CD4-positive, alpha-beta memory T cell (primary cell): ENCODE measurements around the gene SAFB. TPM values are rescaled to one million over a fixed set of nuclear protein-coding genes. Genes with fewer than 3 reads are reported as not detected.

Experiments used
- CTCF ChIA-PET: fragments of 350-600 bp; sonication (Branson Sonifier 250); formaldehyde crosslinking; loops from one replicate; lab custom pipeline; 2021; ENCODE audit warnings: inconsistent platforms; ENCODE audit not compliant: partially characterized antibody; lab: Charles Lee
- POLR2A ChIA-PET: fragments of 350-600 bp; sonication (Branson Sonifier 250); formaldehyde crosslinking; loops from one replicate; lab custom pipeline; 2021; ENCODE audit not compliant: partially characterized antibody; lab: Charles Lee
- DNase-seq, 5 donors: peaks; one replicate each; pipeline versions ENCODE4 v3.0.0 to v3.0.0-alpha.2; 2020 to 2022; ENCODE audit warnings: mixed read lengths in 1 of 5
- H3K27ac ChIP-seq: one replicate; pipeline ENCODE4 v1.7.0; 2013; ENCODE audit warnings: low read depth, low read length
- H3K27me3 ChIP-seq: 2 replicates; pipeline ENCODE4 v1.7.0; 2013; ENCODE audit warnings: mild to moderate bottlenecking, low read length, moderate library complexity; ENCODE audit not compliant: insufficient read depth
- H3K36me3 ChIP-seq: 2 replicates; pipeline ENCODE4 v1.7.0; 2013; ENCODE audit warnings: mild to moderate bottlenecking, low read length, moderate library complexity; ENCODE audit not compliant: insufficient read depth
- H3K4me1 ChIP-seq: 2 replicates; pipeline ENCODE4 v1.7.0; 2013; ENCODE audit warnings: mild to moderate bottlenecking, low read length, moderate library complexity; ENCODE audit not compliant: insufficient read depth
- H3K4me3 ChIP-seq, 2 donors: one replicate each; pipeline ENCODE4 v1.7.0; 2013; ENCODE audit warnings: low read length in 2 of 2, mild to moderate bottlenecking in 1 of 2
- H3K9me3 ChIP-seq, 2 donors: one replicate each; pipeline ENCODE4 v1.7.0; 2013; ENCODE audit warnings: low read length in 2 of 2, control low read depth in 1 of 2; ENCODE audit not compliant: control insufficient read depth in 1 of 2
- H3K27ac Mint-ChIP-seq, 7 donors: one replicate each; pipeline ENCODE4 v1.8.0; 2020 to 2021; ENCODE audit warnings: mixed read lengths in 7 of 7, mild to moderate bottlenecking in 6 of 7, inconsistent platforms in 3 of 7, moderate library complexity in 3 of 7
- H3K27me3 Mint-ChIP-seq, 2 donors: one replicate each; pipeline ENCODE4 v1.8.0; 2020 to 2021; ENCODE audit warnings: mixed read lengths in 2 of 2
- H3K36me3 Mint-ChIP-seq, 2 donors: one replicate each; pipeline ENCODE4 v1.8.0; 2020 to 2021; ENCODE audit warnings: mixed read lengths in 2 of 2, inconsistent platforms in 1 of 2, mild to moderate bottlenecking in 1 of 2
- H3K4me1 Mint-ChIP-seq, 4 donors: one replicate each; pipeline ENCODE4 v1.8.0; 2020 to 2021; ENCODE audit warnings: mixed read lengths in 4 of 4, mild to moderate bottlenecking in 1 of 4
- H3K4me3 Mint-ChIP-seq, 8 donors: one replicate each; pipeline ENCODE4 v1.8.0; 2020 to 2021; ENCODE audit warnings: mixed read lengths in 8 of 8, mild to moderate bottlenecking in 7 of 8, moderate library complexity in 6 of 8, inconsistent platforms in 3 of 8
- H3K9me3 Mint-ChIP-seq, 8 donors: one replicate each; pipeline ENCODE4 v1.8.0; 2020 to 2021; ENCODE audit warnings: mixed read lengths in 8 of 8, mild to moderate bottlenecking in 5 of 8, inconsistent platforms in 3 of 8, moderate library complexity in 1 of 8
- intact Hi-C: fragments of 100-400 bp; cut with micrococcal nuclease; formaldehyde crosslinking; loops from one replicate; pipeline ENCODE4 v1.15.1; 2023
- polyA plus RNA-seq, 2 donors: library from polyadenylated mRNA; unstranded; fragments of 300-500 nt; fragmentation: Illumina TruSeq; gene quantifications; one replicate each; pipeline ENCODE4 v1.2.3, GENCODE V29; 2021
- total RNA-seq, 2 experiments: library from RNA; stranded (reverse); gene quantifications; one replicate each; pipeline ENCODE4 v1.2.3, GENCODE V29; 2021

The SAFB gene
- total RNA-seq (100 to 1,000 TPM; 202 to 211 TPM), polyA plus RNA-seq (100 to 1,000 TPM in 1 of 2 donors, 10 to 100 TPM in 1; 14.6 to 117 TPM)

GRCh38 chr19:5622465-5623396, at the start of gene SAFB, which contains the start of gene SAFB2:
SAFB (plus strand) TSS chr19:5623083; CDS start chr19:5623206, 123 bp downstream.
SAFB2 (minus strand) TSS chr19:5622776; CDS start chr19:5622715, 61 bp downstream.
- Mint-ChIP-seq H3K27ac (peak within 1 kb of the TSS; percentile 97 to 100 (median 100)), H3K27me3 (no peaks in the 10 kb centered on the region), H3K36me3 (peaks cover 40 to 83% of the 10 kb centered on the region in 2 donors), H3K4me1 (peaks cover 43 to 88% (median 69%) of the 10 kb centered on the region in 4 donors), H3K4me3 (peak within 1 kb of the TSS; percentile 99 to 100 (median 100)), H3K9me3 (peaks cover 0 to 5% (median 0%) of the 10 kb centered on the region in 8 donors)
- no peaks in the 10 kb centered on the region for H3K9me3 ChIP-seq
- ChIA-PET POLR2A (interaction anchor here (0.7 to 5.4 kb wide), 22 partner anchors 8 to 987 kb away, joined by 3 to 74 read pairs (median 4); partner anchors contain the start of genes ALKBH7, CATSPERD, DUS3L and KDM4B), CTCF (interaction anchor here (1.0 to 3.8 kb wide), 3 partner anchors 64 to 67 kb away, joined by 4 to 18 read pairs (median 7); partner anchors contain the start of gene RPL36)
- peak within 1 kb of the TSS; percentile 80 to 82 for H3K4me3 ChIP-seq
- peaks cover 73% of the 10 kb centered on the region for H3K4me1 ChIP-seq
- intact Hi-C loops: loop anchor here (1.0 kb wide), 3 partner anchors 58 to 98 kb away; partner anchors contain the start of genes CATSPERD, LONP1, MICOS13 and RPL36
- peak within 1 kb of the TSS; percentile 97 for H3K27ac ChIP-seq
- DNase-seq: peak; percentile 99 to 100 (median 100)
- peaks cover 51% of the 10 kb centered on the region for H3K36me3 ChIP-seq
- no peaks in the 10 kb centered on the region for H3K27me3 ChIP-seq

DNA sequence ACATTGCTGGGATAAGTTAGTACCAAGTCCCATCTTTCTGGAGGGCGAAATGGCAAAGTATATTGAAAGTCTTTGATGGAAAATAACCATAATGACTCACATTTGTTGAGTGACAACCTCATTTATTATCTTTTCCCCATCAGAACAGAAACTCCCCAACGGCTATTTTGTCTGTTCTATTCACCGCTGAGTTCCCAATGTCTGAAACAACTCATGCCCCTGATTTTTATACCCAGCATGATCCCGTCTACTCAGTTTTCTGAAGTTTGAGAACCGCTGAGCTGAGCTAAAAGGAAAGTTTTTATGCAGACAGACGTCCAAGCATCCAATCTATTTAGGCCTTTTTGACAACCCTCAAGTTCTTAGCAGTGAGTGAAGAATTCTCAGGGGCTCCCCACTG, 47.3 kb upstream of the SAFB start:
- Mint-ChIP-seq H3K27ac (peak overlapping the region in 2 of 7 donors; percentile 24 to 41), H3K9me3 (peaks cover 0 to 3% (median 0%) of the 10 kb centered on the region in 8 donors), H3K27me3 (no peaks in the 10 kb centered on the region), H3K36me3 (peaks cover 0 to 3% of the 10 kb centered on the region in 2 donors), H3K4me1 (peaks cover 4 to 10% (median 8%) of the 10 kb centered on the region in 4 donors), H3K4me3 (no peak overlapping the region)
- Histone ChIP-seq H3K9me3 (no peaks in the 10 kb centered on the region), H3K4me1 (peaks cover 5% of the 10 kb centered on the region), H3K4me3 (no peak overlapping the region), H3K27ac (no peak overlapping the region), H3K27me3 (no peaks in the 10 kb centered on the region), H3K36me3 (no peaks in the 10 kb centered on the region)
- intact Hi-C loops: loop anchor here (5.0 kb wide), 1 partner anchor 528 kb away; no protein-coding TSS in a partner anchor
- no peak for DNase-seq
- CTCF ChIA-PET: no interaction called here
- POLR2A ChIA-PET: no interaction called here

DNA sequence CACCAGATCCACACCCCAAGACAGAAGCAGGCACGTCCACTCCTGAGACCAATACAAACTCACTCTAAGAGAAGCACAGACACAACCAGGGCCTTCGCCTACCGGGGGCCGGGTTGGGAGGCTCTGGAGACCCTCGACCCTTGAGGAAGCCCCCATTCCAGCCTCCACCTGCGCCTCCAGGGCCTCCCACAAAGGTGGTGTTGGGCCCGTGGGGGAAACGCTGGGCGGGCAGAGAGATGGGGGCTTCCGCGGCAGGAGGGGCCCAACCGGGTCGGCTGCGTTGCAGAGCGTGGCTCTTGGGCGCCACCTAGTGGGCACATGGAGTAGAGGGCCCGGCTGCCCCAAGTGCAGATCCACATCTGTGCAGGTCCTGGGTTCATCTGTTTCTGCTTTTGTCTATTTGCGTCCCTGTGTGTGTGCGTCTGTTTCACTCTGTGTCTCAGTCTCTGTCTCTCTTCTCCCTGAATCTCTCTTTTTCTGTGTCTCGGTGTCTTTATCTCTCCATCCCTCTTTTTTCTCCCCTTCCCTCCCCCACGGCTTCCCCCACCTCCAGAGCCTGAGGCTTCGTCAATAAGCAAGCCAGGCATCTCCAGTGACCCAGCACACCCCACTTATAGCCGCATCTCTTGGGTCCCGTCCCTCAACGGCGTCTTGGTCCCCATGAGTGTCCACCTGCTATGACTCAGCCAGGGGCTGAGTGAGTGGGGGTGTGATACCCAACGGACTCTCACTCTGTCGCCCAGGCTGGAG, 44.6 kb upstream of the SAFB start:
- peak overlapping the region in 2 of 8 donors; percentile 49 to 61 for H3K4me3 Mint-ChIP-seq
- ChIA-PET CTCF (interaction anchor here (1.0 to 2.3 kb wide), 2 partner anchors 15 to 21 kb away, joined by 4 to 7 read pairs; no protein-coding TSS in a partner anchor), POLR2A (no interaction called here)
- DNase-seq: peak; percentile 50 to 63 (median 56)
- H3K36me3 Mint-ChIP-seq: peaks cover 0 to 2% of the 10 kb centered on the region in 2 donors
- Histone ChIP-seq H3K4me1 (peaks cover 5% of the 10 kb centered on the region), H3K9me3 (no peaks in the 10 kb centered on the region), H3K27ac (no peak overlapping the region), H3K27me3 (no peaks in the 10 kb centered on the region), H3K36me3 (no peaks in the 10 kb centered on the region), H3K4me3 (no peak overlapping the region)
- no peaks in the 10 kb centered on the region for H3K27me3 Mint-ChIP-seq
- H3K4me1 Mint-ChIP-seq: peaks cover 4 to 10% (median 8%) of the 10 kb centered on the region in 4 donors
- intact Hi-C loops: loop anchor here (5.0 kb wide), 1 partner anchor 531 kb away; no protein-coding TSS in a partner anchor
- H3K9me3 Mint-ChIP-seq: peaks cover 0 to 3% (median 0%) of the 10 kb centered on the region in 8 donors
- peak overlapping the region in 4 of 7 donors; percentile 22 to 86 (median 50) for H3K27ac Mint-ChIP-seq

- Mint-ChIP-seq H3K27me3 (no peaks in the 10 kb centered on the region), H3K4me1 (peaks cover 4 to 10% (median 8%) of the 10 kb centered on the region in 4 donors), H3K27ac (no peak overlapping the region), H3K36me3 (peaks cover 5 to 6% of the 10 kb centered on the region in 2 donors), H3K4me3 (peak overlapping the region in 1 of 8 donors; percentile 6), H3K9me3 (peaks cover 0 to 3% (median 0%) of the 10 kb centered on the region in 8 donors)
- Histone ChIP-seq H3K9me3 (no peaks in the 10 kb centered on the region), H3K27me3 (no peaks in the 10 kb centered on the region), H3K27ac (no peak overlapping the region), H3K36me3 (no peaks in the 10 kb centered on the region), H3K4me3 (no peak overlapping the region), H3K4me1 (peaks cover 5% of the 10 kb centered on the region)
- intact Hi-C loops: loop anchor here (5.0 kb wide), 1 partner anchor 532 kb away; no protein-coding TSS in a partner anchor
- ChIA-PET POLR2A (no interaction called here), CTCF (interaction anchor here (0.8 to 2.3 kb wide), 4 partner anchors 10 to 20 kb away, joined by 3 to 7 read pairs (median 4); no protein-coding TSS in a partner anchor)
- no peak for DNase-seq
Observed at GRCh38 chr19:5579286-5579685, 43.6 kb upstream of the SAFB start.

GRCh38 chr19:5579697-5580096, 43.2 kb upstream of the SAFB start:
- H3K9me3 ChIP-seq: no peaks in the 10 kb centered on the region
- peak overlapping the region in 2 of 7 donors; percentile 3 to 72 for H3K27ac Mint-ChIP-seq
- H3K27me3 Mint-ChIP-seq: no peaks in the 10 kb centered on the region
- H3K4me3 Mint-ChIP-seq: no peak overlapping the region
- no peak overlapping the region for H3K27ac ChIP-seq
- CTCF ChIA-PET: interaction anchor here (0.8 to 2.3 kb wide), 3 partner anchors 10 to 14 kb away, joined by 3 to 7 read pairs (median 3); no protein-coding TSS in a partner anchor
- peaks cover 4 to 10% (median 8%) of the 10 kb centered on the region in 4 donors for H3K4me1 Mint-ChIP-seq
- no peaks in the 10 kb centered on the region for H3K36me3 ChIP-seq
- H3K4me3 ChIP-seq: no peak overlapping the region
- intact Hi-C loops: loop anchor here (5.0 kb wide), 1 partner anchor 532 kb away; no protein-coding TSS in a partner anchor
- peaks cover 6 to 9% of the 10 kb centered on the region in 2 donors for H3K36me3 Mint-ChIP-seq
- DNase-seq: no peak
- peaks cover 5% of the 10 kb centered on the region for H3K4me1 ChIP-seq
- peaks cover 0 to 3% (median 0%) of the 10 kb centered on the region in 8 donors for H3K9me3 Mint-ChIP-seq
- POLR2A ChIA-PET: interaction anchor here (0.8 kb wide), 1 partner anchor 12 kb away, joined by 3 read pairs; no protein-coding TSS in a partner anchor
- no peaks in the 10 kb centered on the region for H3K27me3 ChIP-seq

GRCh38 chr19:5580161-5580571, 42.7 kb upstream of the SAFB start:
- Histone ChIP-seq H3K27me3 (no peaks in the 10 kb centered on the region), H3K4me3 (no peak overlapping the region), H3K27ac (no peak overlapping the region), H3K9me3 (no peaks in the 10 kb centered on the region), H3K36me3 (no peaks in the 10 kb centered on the region), H3K4me1 (peaks cover 5% of the 10 kb centered on the region)
- Mint-ChIP-seq H3K4me1 (peaks cover 4 to 10% (median 8%) of the 10 kb centered on the region in 4 donors), H3K27ac (peak overlapping the region in 1 of 7 donors; percentile 72), H3K36me3 (peaks cover 6 to 9% of the 10 kb centered on the region in 2 donors), H3K27me3 (no peaks in the 10 kb centered on the region), H3K9me3 (peaks cover 0 to 3% (median 0%) of the 10 kb centered on the region in 8 donors), H3K4me3 (no peak overlapping the region)
- intact Hi-C loops: no loop called here
- ChIA-PET POLR2A (interaction anchor here (0.8 kb wide), 1 partner anchor 12 kb away, joined by 3 read pairs; no protein-coding TSS in a partner anchor), CTCF (interaction anchor here (0.6 to 2.3 kb wide), 5 partner anchors 9 to 57 kb away, joined by 3 to 7 read pairs (median 3); no protein-coding TSS in a partner anchor)
- DNase-seq: no peak
